Measurements from ENCODE around the gene STXBP1. TPM values are rescaled to one million over a fixed set of nuclear protein-coding genes. Genes with fewer than 3 reads are reported as not detected.

Gene STXBP1
- total and polyA plus RNA-seq, 2 of the 13 experiments (the other 11 are each of a cell fraction or from before 2014, with no cell fraction given) = 2.9 TPM

DNA sequence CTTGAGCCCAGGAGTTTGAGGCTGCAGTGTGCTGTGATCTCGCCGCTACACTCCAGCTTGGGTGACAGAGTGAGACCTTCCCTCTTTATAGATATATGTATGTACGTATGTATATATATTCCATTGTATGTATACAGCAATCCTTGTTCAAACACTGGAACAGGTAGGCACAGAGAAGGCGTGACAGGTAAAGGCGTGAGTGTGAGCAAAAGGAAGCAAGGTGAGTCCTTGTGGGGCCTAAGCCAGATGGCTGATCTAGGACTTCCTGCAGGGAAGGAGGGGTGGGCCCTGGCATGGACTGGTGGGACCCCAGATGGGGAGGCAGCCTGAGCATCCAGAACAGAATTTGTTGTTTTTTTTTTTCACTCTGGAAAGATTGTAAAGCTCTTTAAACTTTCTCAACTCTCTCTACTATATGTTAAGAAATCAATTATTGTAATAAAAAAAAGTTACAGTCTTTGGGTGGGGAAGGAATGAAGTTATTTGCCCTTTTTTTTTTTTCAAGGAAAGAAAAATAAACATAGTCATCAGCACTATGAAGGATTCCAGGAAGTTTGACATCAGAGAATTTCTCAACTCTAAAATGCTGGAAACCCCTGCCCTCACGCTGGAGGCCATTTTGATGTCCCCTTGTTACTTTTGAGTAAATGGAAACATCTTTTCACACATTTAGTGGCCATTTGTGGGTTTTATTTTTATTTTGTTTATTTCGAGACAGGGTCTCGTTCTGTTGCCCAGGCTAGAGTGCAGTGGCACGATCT, 38.9 kb upstream of the STXBP1 start (continued):
- TF ChIP-seq ZBED4 (CRISPR knock-in tag; IDR thresholded peaks at IDR 0.05; ENCODE audit: borderline replicate concordance) = no peak
- TF ChIP-seq ZNF761 (CRISPR knock-in tag; conservative IDR thresholded peaks at IDR 0.05) = no peak
- TF ChIP-seq TCF7 (IDR thresholded peaks at IDR 0.05; ENCODE audit: low read depth) = 0 out of 2 replicates have a peak, but pooled peaks have one; percentile 27
- no peak for TF ChIP-seq KDM6A (CRISPR knock-in tag; IDR thresholded peaks at IDR 0.05; ENCODE audit: low read depth)
- TF ChIP-seq ZNF10 (CRISPR knock-in tag; IDR thresholded peaks at IDR 0.05; ENCODE audit: borderline replicate concordance, low read depth) = no peak
- no peak for TF ChIP-seq ATAD3A (CRISPR knock-in tag; IDR thresholded peaks at IDR 0.05)
- TF ChIP-seq, protein P1, sequence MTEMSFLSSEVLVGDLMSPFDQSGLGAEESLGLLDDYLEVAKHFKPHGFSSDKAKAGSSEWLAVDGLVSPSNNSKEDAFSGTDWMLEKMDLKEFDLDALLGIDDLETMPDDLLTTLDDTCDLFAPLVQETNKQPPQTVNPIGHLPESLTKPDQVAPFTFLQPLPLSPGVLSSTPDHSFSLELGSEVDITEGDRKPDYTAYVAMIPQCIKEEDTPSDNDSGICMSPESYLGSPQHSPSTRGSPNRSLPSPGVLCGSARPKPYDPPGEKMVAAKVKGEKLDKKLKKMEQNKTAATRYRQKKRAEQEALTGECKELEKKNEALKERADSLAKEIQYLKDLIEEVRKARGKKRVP (CRISPR knock-in tag; IDR thresholded peaks at IDR 0.05) = no peak
- TF ChIP-seq KAT8 (CRISPR knock-in tag; IDR thresholded peaks at IDR 0.05) = 0 out of 2 replicates have a peak, but pooled peaks have one; percentile 19
- no peak for TF ChIP-seq SP2 (CRISPR knock-in tag; IDR thresholded peaks at IDR 0.05)
- no peak for TF ChIP-seq JDP2 (CRISPR knock-in tag; IDR thresholded peaks at IDR 0.05; ENCODE audit: borderline replicate concordance)
- TF ChIP-seq HINFP (CRISPR knock-in tag; IDR thresholded peaks at IDR 0.05; ENCODE audit: low read depth) = no peak
- no peak for TF ChIP-seq BCL6 (CRISPR knock-in tag; IDR thresholded peaks at IDR 0.05)
- TF ChIP-seq ZFX (CRISPR knock-in tag; IDR thresholded peaks at IDR 0.05; ENCODE audit: low read depth) = peak; percentile 39; the same call in 1 of the 2 replicates
- TF ChIP-seq TIGD3 (CRISPR knock-in tag; IDR thresholded peaks at IDR 0.05; ENCODE audit: borderline replicate concordance) = no peak
- peak; percentile 21; the same call in 1 of the 2 replicates for TF ChIP-seq SAP130 (CRISPR knock-in tag; IDR thresholded peaks at IDR 0.05; ENCODE audit: low read depth)
- no peak for TF ChIP-seq GRHL1 (CRISPR knock-in tag; conservative IDR thresholded peaks at IDR 0.05)

Data from HepG2 (cell line).